Hematopoietic multipotent progenitor cell treated with erythropoietin and hydrocortisone succinate and interleukin-3 and kit ligand, for 17 days (in vitro differentiated cells): ENCODE measurements around the gene NRIP1.
"Not testable (repeated sequence)": the region's sequence is repeated elsewhere in the genome, so short reads cannot be mapped to it uniquely, and the experiment has no call there.

ENCODE experiments used
- DNase-seq: peaks from one replicate; pipeline ENCODE4 v3.0.0-alpha.2; 2015; ENCODE audit warnings: low spot score

The NRIP1 gene

DNA sequence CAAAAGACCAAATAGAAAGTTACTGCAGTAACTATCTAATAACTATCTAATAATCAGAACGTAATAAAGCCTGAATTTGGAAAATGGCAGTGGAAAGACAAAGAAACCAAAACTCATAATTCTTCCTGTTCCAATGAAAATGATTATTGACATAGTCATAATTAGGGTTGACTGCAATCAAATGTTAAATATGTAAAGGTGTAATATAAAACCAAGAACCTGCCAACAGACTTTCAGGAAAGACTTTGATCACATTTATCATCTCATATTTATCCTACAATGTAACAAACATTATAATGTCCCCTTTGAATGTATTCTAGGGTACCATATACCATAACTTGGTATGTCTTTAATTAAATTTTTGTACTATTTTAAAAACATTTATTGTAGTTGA lies 26.9 kb downstream of the NRIP1 start:
- no peak for DNase-seq

DNA sequence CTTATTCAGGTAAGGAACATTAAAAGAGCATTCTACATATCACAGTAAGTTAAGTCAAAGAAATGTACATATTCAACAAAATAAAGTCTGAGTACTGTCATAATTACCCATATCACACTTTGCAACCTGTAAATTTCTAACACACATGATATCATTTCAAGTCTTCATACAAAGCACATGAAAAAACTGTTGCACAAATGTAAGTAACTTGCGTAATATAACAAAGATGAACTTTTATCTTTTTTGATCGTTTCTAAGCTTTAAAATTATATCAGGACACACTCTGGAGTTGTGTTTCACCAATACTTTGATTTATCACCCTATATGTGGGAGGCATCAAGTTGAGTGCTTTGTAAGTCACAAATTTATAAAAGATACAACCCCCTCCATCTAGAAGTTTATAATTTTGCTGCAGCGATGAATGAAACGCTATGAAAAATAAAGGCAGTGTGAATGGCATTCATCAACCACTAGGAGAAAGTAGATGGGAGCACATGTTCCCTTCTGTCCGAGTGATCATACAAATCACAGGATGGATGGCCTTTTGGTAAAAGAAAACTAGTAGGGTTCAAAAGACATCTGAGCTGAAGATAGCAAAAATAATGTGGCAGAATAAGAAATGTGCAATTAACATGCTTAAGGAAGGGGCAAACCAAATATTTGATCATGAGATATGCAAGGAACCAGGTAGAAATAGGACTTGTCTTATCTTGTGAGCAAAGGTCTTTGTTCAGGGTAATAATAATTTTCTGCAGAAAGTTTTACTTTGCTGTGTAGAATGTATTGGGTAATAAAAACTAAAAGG lies 27.5 kb downstream of the NRIP1 start:
- DNase-seq, result no peak

DNA sequence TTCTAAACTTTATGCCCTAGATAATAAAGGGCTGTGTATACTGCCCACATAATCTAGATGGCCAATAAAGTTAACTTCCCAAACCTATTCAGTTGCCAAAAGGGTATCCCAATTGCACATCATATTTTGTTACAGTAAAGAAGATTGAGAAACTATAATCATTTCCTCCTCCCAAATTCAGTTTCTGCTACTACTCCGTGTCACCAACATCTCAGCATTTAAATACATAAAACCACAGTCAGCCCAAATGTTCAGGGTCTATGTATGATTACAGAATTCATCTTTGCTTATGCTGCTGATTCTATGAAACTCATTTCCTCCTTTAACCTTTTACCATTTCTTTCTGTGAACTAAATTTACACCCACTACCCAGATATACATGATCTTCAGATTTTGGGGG lies 28.6 kb downstream of the NRIP1 start:
- DNase-seq, result no peak

DNA sequence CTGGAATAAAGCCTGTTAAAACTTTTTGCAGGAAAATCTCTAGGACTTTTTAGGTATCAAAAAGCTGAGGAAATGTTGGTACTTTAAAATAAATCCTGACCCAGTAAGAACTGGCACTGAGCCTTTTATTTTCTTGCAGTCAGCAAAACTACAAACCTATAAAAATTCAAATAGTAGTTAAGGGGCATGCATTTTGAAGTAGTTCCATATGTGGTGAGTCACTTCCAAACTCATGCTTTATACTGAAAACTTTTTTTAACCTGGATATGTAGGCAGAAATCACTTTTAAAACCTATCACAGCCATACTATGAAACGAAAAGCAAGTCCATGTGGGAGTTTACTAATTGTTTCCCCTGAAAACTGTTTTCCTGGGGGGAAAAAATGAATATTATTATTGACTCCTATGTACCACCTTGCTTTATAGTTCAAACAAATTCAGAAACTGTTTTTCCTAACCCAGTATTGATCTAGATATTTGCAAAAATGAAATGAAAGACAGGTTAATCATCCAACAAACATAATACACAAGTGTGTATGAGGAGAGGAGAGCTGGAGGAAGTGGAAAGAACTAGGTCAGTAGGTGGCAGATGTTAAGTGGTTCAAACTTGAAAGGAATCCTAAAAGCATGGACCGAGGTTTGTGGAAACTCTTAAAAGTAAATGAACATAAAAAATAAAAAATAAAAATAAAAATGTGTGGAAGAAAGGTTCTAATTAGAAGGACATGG lies 30.5 kb downstream of the NRIP1 start:
- no peak for DNase-seq

DNA sequence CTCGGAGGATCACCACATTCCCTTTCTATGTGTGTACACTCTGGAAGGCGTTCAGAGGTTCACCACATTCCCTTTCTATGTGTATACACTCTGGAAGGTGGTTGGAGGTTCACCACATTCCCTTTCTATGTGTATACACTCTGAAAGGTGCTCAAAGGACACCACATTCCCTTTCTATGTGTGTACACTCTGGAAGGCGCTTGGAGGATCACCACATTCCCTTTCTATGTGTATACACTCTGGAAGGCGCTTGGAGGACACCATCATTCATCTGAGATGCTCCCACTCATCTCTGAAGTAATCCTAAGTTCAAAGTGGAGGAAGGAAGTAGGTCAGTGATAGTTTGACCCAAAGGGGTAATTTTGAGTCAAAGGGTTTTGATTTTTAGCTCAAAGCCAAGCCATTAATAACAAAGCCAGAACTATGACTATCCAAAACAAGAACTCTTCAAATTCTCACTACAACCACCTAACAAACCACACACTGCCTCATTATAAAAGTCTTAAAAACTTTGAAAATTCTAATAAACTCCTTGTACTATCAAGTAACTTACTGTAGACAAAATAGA lies 32.9 kb downstream of the NRIP1 start:
- no peak for DNase-seq

DNA sequence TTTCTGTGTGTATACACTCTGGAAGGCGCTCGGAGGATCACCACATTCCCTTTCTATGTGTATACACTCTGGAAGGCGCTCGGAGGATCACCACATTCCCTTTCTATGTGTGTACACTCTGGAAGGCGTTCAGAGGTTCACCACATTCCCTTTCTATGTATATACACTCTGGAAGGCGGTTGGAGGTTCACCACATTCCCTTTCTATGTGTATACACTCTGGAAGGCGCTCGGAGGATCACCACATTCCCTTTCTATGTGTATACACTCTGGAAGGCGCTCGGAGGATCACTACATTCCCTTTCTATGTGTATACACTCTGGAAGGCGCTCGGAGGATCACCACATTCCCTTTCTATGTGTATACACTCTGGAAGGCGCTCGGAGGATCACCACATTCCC lies 33.4 kb downstream of the NRIP1 start:
- not testable (repeated sequence) for DNase-seq

DNA sequence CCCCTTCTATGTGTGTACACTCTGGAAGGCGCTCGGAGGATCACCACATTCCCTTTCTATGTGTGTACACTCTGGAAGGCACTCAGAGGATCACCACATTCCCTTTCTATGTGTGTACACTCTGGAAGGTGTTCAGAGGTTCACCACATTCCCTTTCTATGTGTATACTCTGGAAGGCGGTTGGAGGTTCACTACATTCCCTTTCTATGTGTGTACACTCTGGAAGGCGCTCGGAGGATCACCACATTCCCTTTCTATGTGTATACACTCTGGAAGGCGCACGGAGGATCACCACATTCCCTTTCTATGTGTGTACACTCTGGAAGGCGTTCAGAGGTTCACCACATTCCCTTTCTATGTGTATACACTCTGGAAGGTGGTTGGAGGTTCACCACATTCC lies 33.9 kb downstream of the NRIP1 start:
- DNase-seq, result not testable (repeated sequence)

DNA sequence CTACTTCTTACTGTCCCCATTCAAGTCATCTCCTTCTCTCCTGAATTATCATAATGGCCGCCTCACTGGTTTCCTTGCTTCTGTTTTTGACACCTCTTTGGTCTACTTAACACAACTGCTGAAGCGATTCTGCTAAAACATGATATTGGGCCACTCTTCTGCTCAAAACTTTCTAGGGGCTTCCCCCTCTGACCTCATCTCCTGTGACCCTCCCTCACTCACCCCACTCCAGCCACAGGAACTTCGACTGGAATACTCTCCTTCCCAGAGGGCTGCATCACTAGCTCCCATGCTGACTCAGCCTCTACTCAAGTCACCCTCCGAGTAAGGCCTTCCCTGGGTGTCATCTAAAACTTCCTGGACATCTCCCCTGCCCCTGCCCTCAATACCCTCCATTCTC lies 35.7 kb downstream of the NRIP1 start:
- no peak for DNase-seq

DNA sequence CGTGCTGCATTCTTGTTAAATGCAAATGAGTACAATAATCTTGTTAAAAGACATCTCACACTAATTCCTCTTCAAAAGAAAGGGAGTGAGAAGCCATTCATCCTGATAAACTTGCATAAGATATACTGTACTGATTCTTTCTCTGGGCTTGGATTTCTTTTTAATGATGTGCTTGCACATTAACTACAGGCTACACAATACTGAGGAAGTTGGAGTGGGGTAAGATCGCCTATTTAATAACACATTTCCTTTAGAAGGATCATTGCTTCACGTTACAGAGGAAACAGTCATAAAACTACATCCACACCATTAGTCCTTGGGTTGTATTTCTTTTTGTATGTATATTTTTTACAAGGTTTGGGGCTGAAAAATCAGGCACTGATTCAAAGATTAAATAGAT lies 36.6 kb downstream of the NRIP1 start:
- DNase-seq, result no peak

DNA sequence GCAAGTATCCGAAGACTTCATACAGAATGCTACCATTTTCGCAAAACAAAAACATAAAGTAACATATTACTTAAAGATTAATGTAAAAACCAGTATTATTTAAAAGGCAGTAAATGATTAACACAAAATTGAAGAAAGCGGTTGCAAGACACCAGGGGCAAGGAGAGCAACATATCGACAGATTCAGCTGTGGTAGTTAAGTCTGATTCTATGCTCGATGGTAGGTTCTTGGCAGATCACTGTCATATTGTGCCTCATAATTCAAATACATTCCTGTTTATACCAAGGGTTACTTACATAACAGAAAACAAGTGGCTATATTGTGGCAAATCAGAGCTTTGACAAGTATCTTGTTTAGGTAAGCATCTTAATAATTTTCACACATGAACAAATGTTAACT lies 37.7 kb downstream of the NRIP1 start:
- no peak for DNase-seq

DNA sequence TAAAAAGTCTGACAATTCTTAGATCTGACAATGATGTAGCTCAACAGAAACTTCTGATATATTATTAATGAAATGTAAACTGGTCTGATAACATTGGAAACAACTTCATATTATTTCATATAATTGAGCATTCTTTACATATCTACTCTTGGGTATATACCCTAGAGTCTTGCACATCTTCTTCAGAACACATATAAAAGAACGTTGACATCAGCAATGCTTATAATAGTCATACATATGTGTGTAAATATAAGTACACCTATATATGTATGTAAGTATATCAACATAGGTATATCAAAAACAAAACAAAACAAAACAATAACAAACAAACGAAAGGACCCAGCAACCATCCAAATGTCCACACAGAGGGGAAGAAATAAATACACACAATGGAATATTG lies 38.4 kb downstream of the NRIP1 start:
- DNase-seq, result no peak

DNA sequence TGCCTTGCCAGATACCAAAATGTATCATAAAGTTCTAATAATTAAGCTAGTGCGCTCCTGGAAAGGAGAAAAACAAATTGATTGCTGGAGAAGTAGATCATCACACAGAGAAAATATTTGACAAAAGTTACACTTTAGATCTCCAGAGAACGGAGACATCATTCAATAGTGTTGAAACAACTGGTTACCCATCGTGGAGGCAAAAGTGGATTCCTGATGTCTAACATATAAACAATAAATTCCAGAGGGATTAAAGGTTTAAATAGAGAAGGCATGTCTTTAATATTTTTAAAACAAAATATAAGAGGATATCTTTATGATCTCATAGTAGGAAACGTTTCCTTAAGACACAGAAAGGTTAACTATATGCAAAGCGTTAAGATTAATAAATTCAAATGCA lies 41.0 kb downstream of the NRIP1 start:
- DNase-seq, result no peak

DNA sequence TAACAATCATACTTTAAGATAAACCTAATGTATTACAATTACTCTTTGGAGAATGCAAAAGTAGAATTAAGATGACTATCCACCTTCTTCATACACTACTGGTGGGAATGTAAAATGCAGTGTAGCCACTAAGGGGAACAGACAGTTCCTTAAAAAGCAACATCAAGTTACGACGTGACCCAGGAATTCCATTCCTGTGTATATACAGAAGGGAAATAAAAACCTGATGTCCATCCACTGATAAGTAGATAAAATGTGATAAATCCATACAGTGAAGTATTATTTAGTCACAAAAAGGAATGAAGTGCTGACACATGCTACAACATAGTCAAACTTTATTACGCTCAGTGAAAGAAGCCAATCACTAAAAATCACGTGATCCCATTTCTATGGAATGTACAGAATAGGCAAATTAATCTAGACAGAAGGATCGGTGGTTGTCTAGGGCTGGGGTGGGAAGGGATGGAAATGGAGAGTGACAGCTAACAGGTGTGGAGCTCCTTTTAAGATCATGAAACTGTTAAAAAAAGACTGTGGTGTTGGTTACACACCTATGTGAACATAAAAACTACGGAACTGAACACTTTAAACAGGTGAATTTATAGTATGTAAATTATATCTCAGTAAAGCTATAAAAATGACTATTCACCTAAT lies 42.1 kb downstream of the NRIP1 start:
- no peak for DNase-seq

DNA sequence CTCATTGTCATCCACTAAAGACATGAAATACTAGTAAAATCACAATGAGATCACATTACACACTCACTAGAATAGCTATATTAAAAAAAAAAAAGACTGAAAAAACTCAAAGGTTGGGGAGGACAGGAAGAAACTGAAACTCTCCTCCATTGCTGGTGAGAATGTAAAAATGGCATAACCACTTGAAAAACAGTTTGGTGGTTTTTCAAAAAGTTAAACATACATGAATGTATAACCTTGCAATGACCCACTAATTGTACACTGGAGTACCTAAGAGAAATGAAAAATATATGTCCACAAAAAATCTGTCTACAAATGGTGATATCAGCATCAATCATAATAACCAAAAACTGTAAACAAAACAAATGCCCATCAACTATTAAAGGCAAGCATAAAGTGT lies 44.0 kb downstream of the NRIP1 start:
- no peak for DNase-seq

DNA sequence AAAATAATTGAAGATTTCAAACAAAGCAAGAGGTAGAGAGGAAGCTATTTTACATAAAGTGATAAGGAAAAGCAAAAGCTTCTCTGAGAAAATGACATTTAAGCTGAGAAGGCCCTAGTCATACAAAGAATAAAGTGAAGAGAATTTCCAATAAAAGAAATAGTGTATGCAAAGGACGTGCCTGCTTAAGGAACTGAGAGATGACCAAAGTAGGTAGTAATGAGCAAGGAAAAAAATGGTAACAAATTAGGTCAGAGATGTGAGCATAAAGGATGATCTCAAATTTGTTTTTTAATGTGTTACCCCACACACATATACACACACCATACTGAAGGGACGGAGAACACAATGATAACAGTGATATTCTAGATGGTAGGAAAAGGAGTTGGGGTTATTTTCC lies 46.4 kb downstream of the NRIP1 start:
- no peak for DNase-seq

DNA sequence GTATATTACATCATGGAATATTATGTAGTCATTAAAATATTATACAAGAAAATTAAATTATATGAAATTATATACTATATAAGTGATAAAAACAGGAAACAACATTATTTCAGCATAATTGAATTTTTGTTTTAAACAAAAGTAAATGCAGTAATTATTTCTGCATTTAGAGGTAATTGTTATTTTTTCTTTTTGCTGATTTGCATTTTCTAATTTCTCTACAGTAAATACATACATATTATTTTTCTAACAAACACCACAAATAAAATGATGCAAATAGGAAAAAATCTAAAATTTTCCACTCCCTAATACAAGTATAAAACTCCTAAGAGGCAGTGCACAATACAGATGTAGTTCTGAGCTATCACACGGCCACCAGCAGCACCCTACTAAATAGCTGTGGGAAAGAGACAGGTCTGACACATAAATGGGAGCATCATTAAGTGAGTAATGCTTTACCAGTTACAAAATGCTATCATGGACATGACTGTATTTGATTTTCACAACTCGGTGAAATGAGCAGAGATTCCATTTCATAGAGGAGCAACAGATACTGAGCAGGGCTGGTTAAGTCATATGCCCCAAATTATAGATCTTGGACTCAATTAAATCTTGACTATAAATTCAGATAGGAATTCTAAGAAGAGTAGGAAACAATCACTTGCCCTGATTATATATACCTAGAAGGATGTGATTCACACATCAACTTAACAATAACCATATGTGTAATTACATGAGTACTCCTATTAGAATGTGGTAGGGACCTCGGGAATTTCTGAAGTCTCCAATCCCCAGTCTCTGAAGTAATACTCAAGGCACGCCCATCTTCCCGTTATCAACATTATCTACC lies 49.0 kb downstream of the NRIP1 start:
- DNase-seq, result no peak

DNA sequence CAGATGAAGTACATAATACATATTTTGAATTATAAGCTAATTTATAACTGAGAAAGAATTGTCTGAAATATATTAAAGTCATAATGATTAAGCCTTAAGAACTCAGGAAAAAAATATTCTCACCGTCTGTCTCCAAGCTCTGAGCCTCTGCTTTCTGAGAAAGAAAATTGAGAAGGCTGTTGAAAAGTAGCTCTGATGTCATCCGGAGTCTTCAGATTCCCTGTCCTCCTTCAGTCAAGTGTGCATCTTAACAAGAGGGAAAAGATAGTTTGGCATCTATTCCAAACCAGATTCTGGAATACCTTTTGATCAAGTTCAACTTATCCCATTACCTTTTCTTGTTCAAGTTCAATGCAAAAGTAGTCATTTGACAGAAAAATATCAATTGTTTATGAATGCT lies 50.6 kb downstream of the NRIP1 start:
- DNase-seq, result no peak

DNA sequence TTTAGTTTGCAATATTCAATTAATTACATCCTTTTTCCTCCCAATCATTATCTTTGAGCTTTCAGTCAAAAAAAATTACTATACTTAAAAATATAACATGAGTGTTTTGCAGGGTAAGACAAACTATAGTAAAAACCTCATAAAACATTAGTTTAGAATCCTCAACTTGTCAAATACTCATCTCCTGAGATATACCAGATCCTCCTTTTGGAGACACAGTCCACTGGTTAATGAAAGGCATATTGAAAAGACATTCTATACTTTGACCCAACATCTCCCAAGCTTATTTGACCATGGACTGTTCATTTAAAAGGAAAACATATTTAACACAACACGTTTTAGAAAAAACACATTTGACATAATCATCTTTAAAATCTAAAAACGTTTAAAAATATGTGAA lies 52.8 kb downstream of the NRIP1 start:
- DNase-seq, result no peak

DNA sequence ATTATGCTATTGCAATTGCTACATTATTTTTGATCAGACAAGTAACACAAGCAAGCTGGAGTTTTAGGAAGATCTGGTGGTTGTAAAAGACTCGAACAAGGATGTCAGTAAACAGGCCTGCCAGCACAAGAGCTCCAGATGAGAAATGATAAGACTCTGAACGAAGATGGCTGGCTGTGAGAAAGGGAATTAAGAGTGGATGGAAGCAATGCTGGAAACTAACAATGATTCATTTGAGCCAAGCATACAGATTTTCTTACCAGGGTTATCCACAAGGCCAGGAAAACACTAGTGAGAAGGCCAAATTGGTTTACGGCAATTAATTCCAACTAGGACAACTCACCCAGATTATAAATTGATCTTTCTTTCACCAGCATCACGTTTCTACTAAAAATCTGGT lies 54.2 kb downstream of the NRIP1 start:
- no peak for DNase-seq

DNA sequence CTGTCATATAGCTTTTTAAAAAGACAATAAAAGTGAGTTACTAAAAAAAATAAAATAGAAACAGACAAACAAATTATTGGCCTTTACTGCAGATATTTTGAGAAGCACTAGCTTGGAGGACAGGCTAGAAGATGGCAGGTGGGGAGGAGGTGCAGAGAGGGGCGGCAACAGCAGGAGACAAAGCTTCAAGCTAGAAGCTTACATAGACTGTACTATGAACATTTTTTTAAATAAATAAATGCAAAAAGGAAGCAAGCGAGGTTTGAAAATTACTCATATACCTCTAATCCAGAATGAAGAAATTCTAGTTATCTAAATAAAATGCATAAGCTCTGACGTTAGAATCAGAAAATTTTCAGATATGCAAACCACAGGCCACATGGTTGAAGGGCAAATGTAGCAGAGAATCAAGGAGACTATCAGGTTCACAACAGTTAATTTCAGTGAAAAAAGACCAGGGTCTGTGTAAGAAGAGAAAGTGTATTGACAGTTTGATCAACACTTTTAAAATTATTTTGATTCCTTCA lies 54.9 kb downstream of the NRIP1 start:
- no peak for DNase-seq

DNA sequence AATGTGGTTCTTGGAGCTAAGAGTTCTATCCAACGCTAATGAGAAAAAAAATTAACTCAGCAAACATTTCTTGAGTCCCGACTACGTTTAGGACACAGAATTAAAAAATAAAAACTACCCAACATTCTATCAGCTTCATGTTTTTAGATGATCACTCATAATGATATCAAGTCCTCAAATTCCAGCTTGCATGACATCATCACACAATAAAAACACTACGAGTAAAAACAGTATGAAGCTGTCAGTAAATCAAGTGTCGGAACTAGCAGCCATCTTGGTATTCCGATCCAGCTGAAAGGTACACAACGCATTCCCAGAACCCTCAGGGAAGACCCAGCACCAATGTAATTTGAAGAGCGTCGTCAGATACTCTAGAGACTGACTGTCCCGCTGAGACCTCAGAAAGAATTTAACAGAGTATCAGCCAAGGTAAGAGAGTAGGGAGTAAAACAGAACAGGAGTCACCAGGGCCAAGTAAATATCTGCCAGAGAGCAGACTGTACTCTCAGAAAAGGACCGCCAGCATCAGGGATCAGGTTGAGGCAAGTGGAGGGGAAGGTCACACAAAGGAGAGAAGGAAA lies 57.0 kb downstream of the NRIP1 start:
- no peak for DNase-seq
